KMS-11 (cell line): ENCODE data around the gene RFWD3.
A peak's percentile ranks its signal among the peaks of the same experiment; 100 is the strongest.

Experiments
- H2AFZ ChIP-seq: fragments of 200-600 bp; sonication (generic); 2 replicates; pipeline ENCODE4 v1.6.1; 2016; ENCODE audit warnings: antibody characterized with exemption, mixed run types, low read depth
- H3K27ac ChIP-seq: fragments of 200-600 bp; sonication (generic); 2 replicates; pipeline ENCODE4 v1.6.1; 2016; ENCODE audit warnings: mild to moderate bottlenecking, mixed run types
- H3K27me3 ChIP-seq: fragments of 200-600 bp; sonication (generic); 2 replicates; pipeline ENCODE4 v1.6.1; 2017; ENCODE audit warnings: mild to moderate bottlenecking, low read depth, mixed run types, moderate library complexity; ENCODE audit not compliant: insufficient read depth
- H3K36me3 ChIP-seq: fragments of 200-600 bp; sonication (generic); 2 replicates; pipeline ENCODE4 v1.6.1; 2017; ENCODE audit warnings: mild to moderate bottlenecking, mixed run types; ENCODE audit not compliant: insufficient read depth
- H3K4me1 ChIP-seq: fragments of 200-600 bp; sonication (generic); 2 replicates; pipeline ENCODE4 v1.6.1; 2016; ENCODE audit warnings: mild to moderate bottlenecking, low read depth, mixed run types; ENCODE audit not compliant: poor library complexity, severe bottlenecking
- H3K4me2 ChIP-seq: fragments of 200-600 bp; sonication (generic); 2 replicates; pipeline ENCODE4 v1.7.0; 2016; ENCODE audit warnings: mild to moderate bottlenecking, mixed run types
- H3K4me3 ChIP-seq: fragments of 200-600 bp; sonication (generic); IDR thresholded peaks from 2 replicates; pipeline ENCODE4 v1.6.1; 2017; ENCODE audit warnings: low read depth, low read length, mixed read lengths; ENCODE audit not compliant: insufficient read depth
- H3K79me2 ChIP-seq: fragments of 200-600 bp; sonication (generic); 2 replicates; pipeline ENCODE4 v1.6.1; 2016; ENCODE audit warnings: low read depth, mixed run types; ENCODE audit not compliant: insufficient read depth
- H3K9ac ChIP-seq: fragments of 200-600 bp; sonication (generic); 2 replicates; pipeline ENCODE4 v1.6.1; 2016; ENCODE audit warnings: mild to moderate bottlenecking, mixed run types
- H4K20me1 ChIP-seq: fragments of 200-600 bp; sonication (generic); 2 replicates; pipeline ENCODE4 v1.6.1; 2016; ENCODE audit warnings: mild to moderate bottlenecking, mixed run types; ENCODE audit not compliant: insufficient read depth
- TF ChIP-seq, protein P1 (sequence below): fragments of 200-600 bp; sonication (generic); conservative IDR thresholded peaks from 2 replicates; pipeline ENCODE4 v1.6.1; 2017; ENCODE audit warnings: low read depth, mild to moderate bottlenecking, antibody characterized with exemption, low read length, moderate library complexity, mixed read lengths

RFWD3 gene

DNA sequence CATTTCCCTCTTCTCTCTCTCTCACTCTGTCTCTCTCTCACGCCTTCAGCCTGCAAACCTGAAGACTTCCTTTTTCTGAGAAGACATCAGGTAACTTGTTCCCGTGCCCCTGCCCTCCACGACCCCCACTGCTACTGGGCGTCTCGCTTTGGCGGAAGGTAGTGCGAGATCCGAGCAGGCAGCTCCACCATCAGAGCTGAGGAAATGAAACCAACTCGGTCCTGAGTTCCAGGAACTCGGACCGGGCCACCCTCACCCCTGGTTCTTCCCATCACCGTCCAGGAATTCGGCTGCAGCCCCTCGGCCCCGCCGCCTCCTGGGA lies 33.4 kb upstream of the RFWD3 start:
- Histone ChIP-seq H3K4me3 (peak overlapping the region; percentile 43), H3K27me3 (no peaks in the 10 kb centered on the region), H3K4me2 (peak overlapping the region; percentile 91), H3K79me2 (no peaks in the 10 kb centered on the region), H3K4me1 (peaks cover 28% of the 10 kb centered on the region), H3K9ac (peak overlapping the region; percentile 92), H2AFZ (peak overlapping the region; percentile 95), H4K20me1 (no peaks in the 10 kb centered on the region), H3K36me3 (no peaks in the 10 kb centered on the region), H3K27ac (peak overlapping the region; percentile 36)
- TF ChIP-seq, protein P1, sequence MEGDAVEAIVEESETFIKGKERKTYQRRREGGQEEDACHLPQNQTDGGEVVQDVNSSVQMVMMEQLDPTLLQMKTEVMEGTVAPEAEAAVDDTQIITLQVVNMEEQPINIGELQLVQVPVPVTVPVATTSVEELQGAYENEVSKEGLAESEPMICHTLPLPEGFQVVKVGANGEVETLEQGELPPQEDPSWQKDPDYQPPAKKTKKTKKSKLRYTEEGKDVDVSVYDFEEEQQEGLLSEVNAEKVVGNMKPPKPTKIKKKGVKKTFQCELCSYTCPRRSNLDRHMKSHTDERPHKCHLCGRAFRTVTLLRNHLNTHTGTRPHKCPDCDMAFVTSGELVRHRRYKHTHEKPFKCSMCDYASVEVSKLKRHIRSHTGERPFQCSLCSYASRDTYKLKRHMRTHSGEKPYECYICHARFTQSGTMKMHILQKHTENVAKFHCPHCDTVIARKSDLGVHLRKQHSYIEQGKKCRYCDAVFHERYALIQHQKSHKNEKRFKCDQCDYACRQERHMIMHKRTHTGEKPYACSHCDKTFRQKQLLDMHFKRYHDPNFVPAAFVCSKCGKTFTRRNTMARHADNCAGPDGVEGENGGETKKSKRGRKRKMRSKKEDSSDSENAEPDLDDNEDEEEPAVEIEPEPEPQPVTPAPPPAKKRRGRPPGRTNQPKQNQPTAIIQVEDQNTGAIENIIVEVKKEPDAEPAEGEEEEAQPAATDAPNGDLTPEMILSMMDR: no peak

DNA sequence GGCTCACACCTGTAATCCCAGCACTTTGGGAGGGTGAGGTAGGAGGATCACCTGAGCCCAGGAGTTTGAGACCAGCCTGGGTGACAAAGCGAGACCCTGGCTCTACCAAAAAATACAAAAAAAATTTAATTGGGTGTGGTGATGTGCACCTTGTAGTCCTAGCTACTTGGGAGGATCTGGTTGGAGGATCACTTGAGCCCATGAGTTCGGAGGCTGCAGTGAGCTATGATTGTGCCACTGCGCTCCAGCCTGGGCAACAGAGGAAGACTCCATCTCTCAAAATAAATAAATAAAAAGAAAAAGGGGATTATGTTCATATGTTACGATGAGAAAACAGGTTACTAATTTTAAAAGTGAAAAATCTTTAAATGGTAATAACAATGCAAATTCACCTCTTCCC lies 33.0 kb upstream of the RFWD3 start:
- Histone ChIP-seq H3K4me2 (peak overlapping the region; percentile 91), H2AFZ (peak overlapping the region; percentile 95), H3K9ac (peak overlapping the region; percentile 92), H3K36me3 (no peaks in the 10 kb centered on the region), H3K27me3 (no peaks in the 10 kb centered on the region), H3K27ac (no peak overlapping the region), H3K79me2 (no peaks in the 10 kb centered on the region), H3K4me3 (no peak overlapping the region), H4K20me1 (no peaks in the 10 kb centered on the region), H3K4me1 (peaks cover 28% of the 10 kb centered on the region)
- TF ChIP-seq, protein P1: no peak

DNA sequence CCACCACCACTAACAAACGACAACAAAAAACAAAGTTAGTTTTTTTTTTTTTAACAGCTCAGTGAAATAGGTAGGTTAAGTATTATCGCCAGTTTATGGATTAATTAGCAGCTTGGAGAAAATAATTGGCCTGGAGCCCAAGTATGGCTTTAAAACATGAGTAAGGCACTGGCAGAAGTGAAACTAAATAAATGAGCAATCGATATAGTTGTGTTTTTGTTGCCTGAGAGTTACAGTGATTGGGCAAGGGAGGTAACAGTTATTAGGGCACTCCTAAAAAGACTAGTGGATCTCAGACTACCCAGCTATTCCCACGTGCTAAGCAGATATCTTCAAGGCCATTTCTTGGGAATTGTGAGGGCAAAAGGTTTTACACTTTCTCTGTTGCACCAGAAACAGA lies 31.5 kb upstream of the RFWD3 start:
- Histone ChIP-seq H3K4me1 (peaks cover 28% of the 10 kb centered on the region), H3K4me3 (no peak overlapping the region), H3K27me3 (no peaks in the 10 kb centered on the region), H3K79me2 (no peaks in the 10 kb centered on the region), H3K4me2 (peak overlapping the region; percentile 91), H2AFZ (no peak overlapping the region), H3K27ac (no peak overlapping the region), H4K20me1 (no peaks in the 10 kb centered on the region), H3K36me3 (no peaks in the 10 kb centered on the region), H3K9ac (peak overlapping the region; percentile 0; the same call in 1 of the 2 replicates)
- TF ChIP-seq, protein P1: no peak

DNA sequence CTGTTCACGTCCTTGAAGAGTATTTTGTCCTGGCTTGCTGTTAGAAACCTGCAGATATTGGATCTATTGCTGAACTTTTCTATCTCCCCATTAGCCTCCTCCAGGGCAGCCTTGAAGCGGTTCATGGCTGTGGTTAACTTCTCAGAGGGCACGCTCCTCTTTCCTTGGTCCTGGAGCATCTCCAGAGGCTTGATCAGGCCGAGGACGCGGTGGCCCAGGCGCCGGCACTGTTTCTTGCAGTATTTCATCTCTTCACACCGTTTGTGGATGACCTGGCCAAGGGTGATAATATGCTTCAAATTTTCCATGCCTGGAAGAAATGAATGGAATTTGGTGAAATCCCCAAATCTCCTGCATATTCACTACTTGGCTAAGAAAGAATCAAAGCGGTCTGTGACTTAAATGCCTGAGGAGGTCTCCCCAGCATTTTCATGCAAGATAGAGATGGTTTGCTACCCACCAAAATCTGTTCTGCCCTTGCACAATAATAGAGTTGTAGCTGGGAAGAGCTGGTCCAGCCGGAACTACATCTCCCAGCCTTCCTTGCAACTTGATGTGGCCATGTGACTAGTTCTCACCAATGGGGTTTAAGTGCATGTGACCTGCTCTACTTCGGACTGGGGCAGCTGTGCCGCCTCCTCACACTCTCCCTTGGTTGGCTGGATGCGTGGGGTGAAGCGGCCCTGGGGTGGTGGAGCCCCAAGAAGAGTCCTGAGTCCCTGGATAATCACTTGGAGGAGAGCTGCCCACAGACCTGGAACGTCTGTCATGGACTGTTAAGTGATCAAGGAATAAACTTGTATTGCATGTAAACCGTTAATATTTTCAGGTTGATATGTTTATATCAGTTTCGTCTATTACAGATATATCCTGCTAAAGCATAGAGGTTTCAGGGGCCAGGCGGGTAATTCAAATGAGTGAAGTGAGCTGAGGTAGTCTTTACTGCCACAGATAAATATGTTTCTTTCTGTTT lies 29.1 kb upstream of the RFWD3 start:
- H3K36me3 ChIP-seq: no peaks in the 10 kb centered on the region
- H3K4me3 ChIP-seq: no peak overlapping the region
- TF ChIP-seq, protein P1: no peak
- H4K20me1 ChIP-seq: no peaks in the 10 kb centered on the region
- H2AFZ ChIP-seq: peak overlapping the region; percentile 42; the same call in 1 of the 2 replicates
- H3K9ac ChIP-seq: no peak overlapping the region
- peaks cover 23% of the 10 kb centered on the region for H3K4me1 ChIP-seq
- no peaks in the 10 kb centered on the region for H3K79me2 ChIP-seq
- no peaks in the 10 kb centered on the region for H3K27me3 ChIP-seq
- H3K27ac ChIP-seq: no peak overlapping the region
- H3K4me2 ChIP-seq: peak overlapping the region; percentile 28; the same call in 1 of the 2 replicates
